OCI-M2 (cell line): ENCODE results near the gene LINC00237.

Experiments used
- DNase-seq: peaks from one replicate; lab custom pipeline; 2025; ENCODE audit not compliant: unreplicated experiment; lab: John Stamatoyannopoulos, UW

LINC00237 gene

GRCh38 chr20:21052241-21052640 is 53.9 kb downstream of the LINC00237 start:
- DNase-seq = no peak

- DNase-seq = no peak
These were observed 55.4 kb downstream of the LINC00237 start for GRCh38 chr20:21050710-21051109.

GRCh38 chr20:21049305-21049828 is 56.8 kb downstream of the LINC00237 start:
- no peak for DNase-seq

- no peak for DNase-seq
These were observed 57.3 kb downstream of the LINC00237 start for GRCh38 chr20:21048841-21049273.

GRCh38 chr20:21047981-21048380 is 58.2 kb downstream of the LINC00237 start:
- DNase-seq = no peak

- no peak for DNase-seq
These were observed 59.6 kb downstream of the LINC00237 start for GRCh38 chr20:21046413-21047070.
